Left lung (tissue), 10 donors: ENCODE measurements around the gene SDF4. TPM values are rescaled to one million over a fixed set of nuclear protein-coding genes. Genes with fewer than 3 reads are reported as not detected.

Experiments
- ATAC-seq: fragments of 200-7000 bp; cut with Tn5 transposase; one replicate; pipeline ENCODE4 v1.9.1; 2020; ENCODE audit warnings: moderate library complexity
- DNase-seq, 4 donors: peaks; one replicate each; pipeline ENCODE4 v3.0.0-alpha.2; 2013 to 2020
- H3K27ac ChIP-seq, 2 donors: fragments of 200-600 bp; sonication (generic) in 1 of 2; one replicate each; pipeline versions ENCODE4 v1.5.0 to v1.8.0; 2020 to 2021
- H3K27me3 ChIP-seq, 2 donors: fragments of 200-600 bp; sonication (generic) in 1 of 2; one replicate each; pipeline versions ENCODE4 v1.5.0 to v1.8.0; 2020 to 2021
- H3K36me3 ChIP-seq, 2 donors: fragments of 200-600 bp; sonication (generic) in 1 of 2; one replicate each; pipeline versions ENCODE4 v1.5.0 to v1.8.0; 2020 to 2021
- H3K4me1 ChIP-seq, 2 donors: fragments of 200-600 bp; one replicate each; pipeline ENCODE4 v1.8.0; 2021
- H3K4me3 ChIP-seq, 2 donors: fragments of 200-600 bp; sonication (generic) in 1 of 2; one replicate each; pipeline versions ENCODE4 v1.5.0 to v1.8.0; 2020 to 2021; ENCODE audit warnings: mild to moderate bottlenecking in 1 of 2
- H3K9me3 ChIP-seq, 2 donors: fragments of 200-600 bp; sonication (generic) in 1 of 2; one replicate each; pipeline versions ENCODE4 v1.5.0 to v1.8.0; 2020 to 2021
- CTCF ChIP-seq, 2 donors: fragments of 200-600 bp; sonication (generic) in 1 of 2; IDR thresholded peaks; one replicate each; pipeline versions ENCODE4 v1.5.0 to v1.8.0; 2021; ENCODE audit warnings: antibody characterized with exemption in 2 of 2
- intact Hi-C, 2 donors: fragments of 100-400 bp; cut with DNase I; formaldehyde crosslinking; loops; one replicate each; pipeline versions ENCODE4 v1.11.2 to v1.14.2; 2022
- polyA plus RNA-seq, 6 donors: library from polyadenylated mRNA; unstranded; fragments of 120-200 nt; gene quantifications; one replicate each; pipeline ENCODE4 v1.2.1, GENCODE V29; 2013; ENCODE audit not compliant: insufficient read length in 6 of 6
- total RNA-seq, 2 donors: library from RNA; stranded (reverse); fragmentation: NEBNext Ultra II Directional; extraction: Animal tissue kit (Norgen Biotek cat#: 25700); gene quantifications; one replicate each; pipeline ENCODE4 v1.2.1, GENCODE V29; 2021
- donor health status: DM: no; HTN: yes; CAD: no.
- donor health status: DM: no; HTN: no; CAD: no.

SDF4 gene
- total and polyA plus RNA-seq, 8 donors = 86.7 to 166 (median 100) TPM

GRCh38 chr1:1228596-1229321 is 3.0 kb downstream of the SDF4 start:
- intact Hi-C loops = no loop called here
- DNase-seq = no peak
- H3K27me3 ChIP-seq = no peaks in the 10 kb centered on the region
- ATAC-seq = no peak
- H3K4me3 ChIP-seq = no peak overlapping the region
- H3K36me3 ChIP-seq = peaks cover 0 to 58% of the 10 kb centered on the region in 2 donors
- no peak overlapping the region for H3K27ac ChIP-seq
- H3K9me3 ChIP-seq = no peaks in the 10 kb centered on the region
- peaks cover 5 to 40% of the 10 kb centered on the region in 2 donors for H3K4me1 ChIP-seq
- TF ChIP-seq CTCF (IDR thresholded peaks at IDR 0.05) = no peak

- H3K4me1 ChIP-seq = peaks cover 5 to 35% of the 10 kb centered on the region in 2 donors
- no peak for DNase-seq
- no peaks in the 10 kb centered on the region for H3K27me3 ChIP-seq
- no peak overlapping the region for H3K27ac ChIP-seq
- TF ChIP-seq CTCF (IDR thresholded peaks at IDR 0.05) = no peak
- intact Hi-C loops = no loop called here
- no peak for ATAC-seq
- peaks cover 0 to 64% of the 10 kb centered on the region in 2 donors for H3K36me3 ChIP-seq
- H3K4me3 ChIP-seq = no peak overlapping the region
- H3K9me3 ChIP-seq = no peaks in the 10 kb centered on the region
Observed at GRCh38 chr1:1228187-1228586, 3.6 kb downstream of the SDF4 start.

GRCh38 chr1:1227386-1227785 is 4.4 kb downstream of the SDF4 start:
- Histone ChIP-seq H3K36me3 (peaks cover 0 to 72% of the 10 kb centered on the region in 2 donors), H3K4me1 (peaks cover 0 to 27% of the 10 kb centered on the region in 2 donors), H3K4me3 (no peak overlapping the region), H3K27me3 (no peaks in the 10 kb centered on the region), H3K27ac (no peak overlapping the region), H3K9me3 (no peaks in the 10 kb centered on the region)
- ATAC-seq (no peak), DNase-seq (no peak)
- no peak for TF ChIP-seq CTCF (IDR thresholded peaks at IDR 0.05)
- intact Hi-C loops = no loop called here

GRCh38 chr1:1226566-1227362 is 5.0 kb downstream of the SDF4 start:
- intact Hi-C loops = no loop called here

More at GRCh38 chr1:1226566-1227362, 5.0 kb downstream of the SDF4 start:
- no peak overlapping the region for H3K4me3 ChIP-seq
- peaks cover 0 to 26% of the 10 kb centered on the region in 2 donors for H3K4me1 ChIP-seq
- no peaks in the 10 kb centered on the region for H3K27me3 ChIP-seq
- no peak for TF ChIP-seq CTCF (IDR thresholded peaks at IDR 0.05)
- no peaks in the 10 kb centered on the region for H3K9me3 ChIP-seq
- DNase-seq (no peak), ATAC-seq (no peak)
- no peak overlapping the region for H3K27ac ChIP-seq
- peaks cover 0 to 78% of the 10 kb centered on the region in 2 donors for H3K36me3 ChIP-seq
